GM12891 (cell line): ENCODE measurements around the gene CHRDL2.

Experiments
- PAX5 ChIP-seq: IDR thresholded peaks from 2 replicates; pipeline ENCODE4 v1.6.1; 2011; ENCODE audit warnings: low read length, moderate library complexity, mild to moderate bottlenecking; ENCODE audit not compliant: insufficient read depth, severe bottlenecking
- POLR2A ChIP-seq: IDR thresholded peaks from 2 replicates; pipeline ENCODE4 v1.6.1; 2011; ENCODE audit warnings: low read depth, low read length, control low read depth
- POLR2AphosphoS5 ChIP-seq: IDR thresholded peaks from 2 replicates; pipeline ENCODE4 v1.6.1; 2011; ENCODE audit warnings: low read depth, low read length, control low read depth
- POU2F2 ChIP-seq: IDR thresholded peaks from 2 replicates; pipeline ENCODE4 v1.6.1; 2011; ENCODE audit warnings: low read depth, mild to moderate bottlenecking, control low read depth, low read length, moderate library complexity
- SPI1 ChIP-seq: IDR thresholded peaks from 2 replicates; pipeline ENCODE4 v1.6.1; 2011; ENCODE audit warnings: low read depth, low read length, control low read depth
- TAF1 ChIP-seq: IDR thresholded peaks from 2 replicates; pipeline ENCODE4 v1.6.1; 2011; ENCODE audit warnings: low read depth, low read length, control low read depth

- TF ChIP-seq POU2F2 (no peak), TAF1 (no peak), POLR2A (no peak), POLR2AphosphoS5 (no peak), SPI1 (no peak), PAX5 (no peak)
Measured at GRCh38 chr11:74701351-74701750, 29.9 kb downstream of the CHRDL2 start.
